H1 (cell line): Measurements from ENCODE around the gene CIZ1. TPM values are rescaled to one million over a fixed set of nuclear protein-coding genes. Genes with fewer than 3 reads are reported as not detected.

Source experiments
- CTCF ChIA-PET: fragments of 300-600 bp; sonication (Branson Sonifier 250); formaldehyde crosslinking; loops from one replicate; lab custom pipeline; 2021; ENCODE audit not compliant: partially characterized antibody; lab: Charles Lee
- POLR2A ChIA-PET: fragments of 300-600 bp; sonication (Branson Sonifier 250); formaldehyde crosslinking; loops from one replicate; lab custom pipeline; 2021; ENCODE audit warnings: inconsistent platforms; ENCODE audit not compliant: partially characterized antibody; lab: Charles Lee
- DNase-seq, 2 experiments: peaks; one replicate each; pipeline versions ENCODE4 v3.0.0 to v3.0.0-alpha.2; 2010 to 2022; ENCODE audit warnings: low spot score in 2 of 2, low read depth in 1 of 2, mixed read lengths in 1 of 2
- FAIRE-seq: peaks from 2 replicates; lab custom pipeline; 2011; peaks lifted over from hg19 to GRCh38; lab: Jason Lieb, UNC
- H2AFZ ChIP-seq: 2 replicates; pipeline ENCODE4 v1.8.1; 2012; ENCODE audit warnings: low read length, inconsistent platforms
- H2AK5ac ChIP-seq: 2 replicates; pipeline ENCODE4 v1.6.1; 2013; ENCODE audit warnings: low read depth, low read length
- H2BK120ac ChIP-seq: replicated peaks from 2 replicates; pipeline ENCODE3; 2013; ENCODE audit warnings: low read depth, low read length, inconsistent platforms
- H2BK12ac ChIP-seq: 2 replicates; pipeline ENCODE4 v1.6.1; 2013; ENCODE audit warnings: low read depth, low read length
- H2BK15ac ChIP-seq: 2 replicates; pipeline ENCODE4 v1.6.1; 2013; ENCODE audit warnings: low read length
- H2BK20ac ChIP-seq: 2 replicates; pipeline ENCODE4 v1.6.1; 2013; ENCODE audit warnings: low read length
- H2BK5ac ChIP-seq: 2 replicates; pipeline ENCODE4 v1.6.1; 2013; ENCODE audit warnings: low read depth, low read length
- H3K14ac ChIP-seq: 2 replicates; pipeline ENCODE4 v1.6.1; 2013; ENCODE audit warnings: inconsistent platforms; ENCODE audit not compliant: insufficient read length
- H3K18ac ChIP-seq: 2 replicates; pipeline ENCODE4 v1.6.1; 2013; ENCODE audit warnings: low read length; ENCODE audit errors: extremely low read depth
- H3K23ac ChIP-seq: 2 replicates; pipeline ENCODE4 v1.6.1; 2013; ENCODE audit warnings: inconsistent platforms; ENCODE audit not compliant: insufficient read length
- H3K23me2 ChIP-seq: 2 replicates; pipeline ENCODE4 v1.6.1; 2013; ENCODE audit warnings: low read depth, low read length
- H3K27ac ChIP-seq: 2 replicates; pipeline ENCODE4 v1.6.1; 2011; ENCODE audit warnings: low read depth, low read length, inconsistent platforms
- H3K27me3 ChIP-seq, 4 experiments: replicated peaks in 1 of 4; 1 replicate in 1 of 4; 2 replicates in 3 of 4; pipeline versions ENCODE4 v1.6.1 to v1.8.1; 2011 to 2013; ENCODE audit warnings: low read length in 3 of 4, mild to moderate bottlenecking in 3 of 4, inconsistent platforms in 2 of 4, mixed read lengths in 2 of 4, moderate library complexity in 1 of 4; ENCODE audit not compliant: control insufficient read depth in 3 of 4, insufficient read depth in 3 of 4; ENCODE audit errors: extremely low read depth in 1 of 4
- H3K36me3 ChIP-seq, 4 experiments: 2 replicates each; pipeline versions ENCODE4 v1.6.1 to v1.8.1; 2011 to 2013; ENCODE audit warnings: mild to moderate bottlenecking in 4 of 4, low read length in 3 of 4, moderate library complexity in 2 of 4, control low read depth in 1 of 4, inconsistent platforms in 1 of 4; ENCODE audit not compliant: insufficient read depth in 4 of 4, control insufficient read depth in 2 of 4
- H3K4ac ChIP-seq: replicated peaks from 2 replicates; pipeline ENCODE3; 2013; ENCODE audit warnings: low read length, low read depth, mixed read lengths, inconsistent platforms; ENCODE audit not compliant: insufficient read length
- H3K4me1 ChIP-seq, 4 experiments: replicated peaks in 1 of 4; 1 replicate in 1 of 4; 2 replicates in 3 of 4; pipeline versions ENCODE4 v1.6.1 to v1.8.1; 2011 to 2013; ENCODE audit warnings: low read length in 3 of 4, inconsistent platforms in 2 of 4, mixed read lengths in 1 of 4; ENCODE audit not compliant: insufficient read depth in 4 of 4, control insufficient read depth in 3 of 4
- H3K4me2 ChIP-seq, 2 experiments: 2 replicates each; pipeline versions ENCODE4 v1.6.1 to v1.8.1; 2011 to 2013; ENCODE audit warnings: low read depth in 2 of 2, low read length in 2 of 2, control low read depth in 1 of 2, inconsistent platforms in 1 of 2, mild to moderate bottlenecking in 1 of 2; ENCODE audit not compliant: insufficient read depth in 1 of 2
- H3K4me3 ChIP-seq, 4 experiments: fragments of 200-600, 300-600 bp in 1 of 4; sonication (generic), shearing (Covaris generic), sonication (Bioruptor Twin) in 1 of 4; 2 replicates each; pipeline versions ENCODE4 v1.5.1 to v1.8.1; 2011 to 2016; ENCODE audit warnings: low read length in 4 of 4, low read depth in 3 of 4, control low read depth in 2 of 4, inconsistent platforms in 2 of 4, mild to moderate bottlenecking in 2 of 4, mixed read lengths in 1 of 4, moderate library complexity in 1 of 4; ENCODE audit not compliant: insufficient read depth in 2 of 4; ENCODE audit errors: extremely low read depth in 1 of 4
- H3K56ac ChIP-seq: replicated peaks from 2 replicates; pipeline ENCODE3; 2013; ENCODE audit warnings: low read depth, mild to moderate bottlenecking, mixed read lengths, low read length, inconsistent platforms; ENCODE audit not compliant: insufficient read length
- H3K79me1 ChIP-seq: 2 replicates; pipeline ENCODE4 v1.6.1; 2013; ENCODE audit warnings: low read depth, low read length, control low read depth
- H3K79me2 ChIP-seq, 2 experiments: 2 replicates each; pipeline versions ENCODE4 v1.6.1 to v1.8.1; 2012 to 2013; ENCODE audit warnings: low read length in 2 of 2, mild to moderate bottlenecking in 2 of 2, inconsistent platforms in 1 of 2; ENCODE audit not compliant: insufficient read depth in 2 of 2, control insufficient read depth in 1 of 2
- H3K9ac ChIP-seq, 4 experiments: replicated peaks in 1 of 4; 1 replicate in 1 of 4; 2 replicates in 3 of 4; pipeline versions ENCODE4 v1.6.1 to v1.8.1; 2011 to 2013; ENCODE audit warnings: low read depth in 3 of 4, low read length in 3 of 4, control low read depth in 2 of 4, mild to moderate bottlenecking in 2 of 4, moderate library complexity in 2 of 4, inconsistent platforms in 1 of 4; ENCODE audit errors: extremely low read depth in 1 of 4
- H3K9me3 ChIP-seq, 2 experiments: 2 replicates each; pipeline versions ENCODE4 v1.6.1 to v1.8.1; 2012 to 2013; ENCODE audit warnings: mild to moderate bottlenecking in 2 of 2, moderate library complexity in 2 of 2, control low read depth in 1 of 2, inconsistent platforms in 1 of 2, low read depth in 1 of 2, low read length in 1 of 2, mixed read lengths in 1 of 2; ENCODE audit not compliant: insufficient read depth in 2 of 2
- H4K20me1 ChIP-seq, 2 experiments: replicated peaks in 1 of 2; 2 replicates each; pipeline versions ENCODE3 to v1.8.1; 2011 to 2013; ENCODE audit warnings: inconsistent platforms in 2 of 2, low read length in 2 of 2, mild to moderate bottlenecking in 1 of 2; ENCODE audit not compliant: insufficient read depth in 2 of 2, control insufficient read depth in 1 of 2
- H4K5ac ChIP-seq: 2 replicates; pipeline ENCODE4 v1.6.1; 2013; ENCODE audit warnings: low read length, low read depth, mixed read lengths, inconsistent platforms; ENCODE audit not compliant: insufficient read length
- H4K8ac ChIP-seq: 2 replicates; pipeline ENCODE4 v1.8.0; 2013; ENCODE audit warnings: mild to moderate bottlenecking, moderate library complexity, low read length, inconsistent platforms; ENCODE audit not compliant: insufficient read depth; ENCODE audit errors: extremely low read depth
- H4K91ac ChIP-seq: replicated peaks from 2 replicates; pipeline ENCODE3; 2013; ENCODE audit warnings: low read length, mixed read lengths, inconsistent platforms; ENCODE audit not compliant: insufficient read length
- CBX8 ChIP-seq: fragments of 300-800, 300-1000 bp; sonication (generic); IDR thresholded peaks from 2 replicates; pipeline ENCODE4 v1.7.1; 2016; ENCODE audit warnings: low read depth, low read length, borderline replicate concordance
- CHD1 ChIP-seq: IDR thresholded peaks from 2 replicates; pipeline ENCODE4 v1.6.1; 2012; ENCODE audit warnings: low read depth, low read length, improper control_type of control experiment
- CTBP2 ChIP-seq: IDR thresholded peaks from 2 replicates; pipeline ENCODE4 v1.7.0; 2011; ENCODE audit warnings: borderline replicate concordance, mild to moderate bottlenecking, moderate library complexity, mixed read lengths, low read length; ENCODE audit not compliant: insufficient read depth, insufficient read length
- E2F6 ChIP-seq: IDR thresholded peaks from 2 replicates; pipeline ENCODE4 v1.6.1; 2012; ENCODE audit warnings: inconsistent platforms
- EP300 ChIP-seq, 2 experiments: IDR thresholded peaks; 1 replicate in 1 of 2; 2 replicates in 1 of 2; pipeline ENCODE4 v1.6.1; 2011 to 2012; ENCODE audit warnings: low read depth in 2 of 2, low read length in 2 of 2, mild to moderate bottlenecking in 2 of 2, borderline replicate concordance in 1 of 2, inconsistent platforms in 1 of 2, moderate library complexity in 1 of 2
- FOSL1 ChIP-seq: IDR thresholded peaks from 2 replicates; pipeline ENCODE4 v1.6.1; 2011; ENCODE audit warnings: mild to moderate bottlenecking, low read depth, low read length, moderate library complexity; ENCODE audit not compliant: insufficient read depth
- GABPA ChIP-seq: IDR thresholded peaks from 2 replicates; pipeline ENCODE4 v1.6.1; 2011; ENCODE audit warnings: mild to moderate bottlenecking, low read length, moderate library complexity, borderline replicate concordance; ENCODE audit not compliant: insufficient read depth
- POU5F1 ChIP-seq: IDR thresholded peaks from 2 replicates; pipeline ENCODE4 v1.6.1; 2011; ENCODE audit warnings: low read depth, mild to moderate bottlenecking, low read length, moderate library complexity
- SUZ12 ChIP-seq: fragments of 200-600 bp; sonication (generic); IDR thresholded peaks from 2 replicates; pipeline ENCODE4 v1.6.1; 2012; ENCODE audit warnings: mild to moderate bottlenecking, inconsistent platforms, low read length, moderate library complexity, mixed read lengths
- TEAD4 ChIP-seq: IDR thresholded peaks from 2 replicates; pipeline ENCODE4 v1.6.1; 2012; ENCODE audit warnings: low read depth, low read length, inconsistent platforms, mixed read lengths
- WGBS, 2 experiments: shearing (Covaris generic) in 1 of 2; methylation state at CpG; one replicate each; pipeline versions ENCODE4 v1.1.6 to v1.1.7; 2013 to 2015; ENCODE audit warnings: low lambda C conversion rate in 2 of 2, mixed read lengths in 2 of 2, inconsistent platforms in 1 of 2, low coverage in 1 of 2, missing lambda C conversion rate in 1 of 2; ENCODE audit not compliant: insufficient replicate concordance in 2 of 2, insufficient coverage in 1 of 2, insufficient read length in 1 of 2; ENCODE audit errors: extremely low coverage in 1 of 2, missing lambda C conversion rate in 1 of 2; 5-methylcytosine and 5-hydroxymethylcytosine counted together
- polyA plus RNA-seq, 7 experiments: library from polyadenylated mRNA; depleted of rRNA in 3 of 7; stranded (reverse) in 5 of 7; unstranded in 2 of 7; fragments of >200 nt in 5 of 7; fragments of 200-250 nt in 2 of 7; gene quantifications; 1 replicate in 5 of 7; 2 replicates in 1 of 7; 4 replicates in 1 of 7; pipeline versions ENCODE4 v1.2.1 to v1.2.3, GENCODE V29; 2011 to 2013; ENCODE audit warnings: missing spikeins in 2 of 7, mixed read lengths in 2 of 7
- total RNA-seq: library from RNA; stranded (reverse); fragmentation: NEBNext Ultra II Directional; extraction: Animal tissue kit (Norgen Biotek cat#: 25700); gene quantifications from 2 replicates; pipeline ENCODE4 v1.2.1, GENCODE V29; 2021

The CIZ1 gene
- total and polyA plus RNA-seq, 2 of the 8 experiments (the other 6 are each of a cell fraction or from before 2014, with no cell fraction given), result 66.0 to 107 TPM

- H4K91ac ChIP-seq, result no peak overlapping the region
- H4K5ac ChIP-seq, result no peak overlapping the region
- no peaks in the 10 kb centered on the region for H3K79me1 ChIP-seq
- no peak overlapping the region for H4K8ac ChIP-seq
- no peaks in the 10 kb centered on the region for H3K9me3 ChIP-seq
- no peak overlapping the region for H3K27ac ChIP-seq
- FAIRE-seq (no peak), DNase-seq (no peak)
- H3K18ac ChIP-seq, result no peak overlapping the region
- no peak overlapping the region for H2AK5ac ChIP-seq
- 86% methylated on average over 5 of the region's 5 CpGs; no CpG with 5 or more reads in 1 of the 2 experiments for WGBS, 2 experiments
- H3K23ac ChIP-seq, result no peak overlapping the region
- H3K9ac ChIP-seq, result no peak overlapping the region; a peak in 1 of 7 replicates
- no peak overlapping the region for H3K56ac ChIP-seq
- no peaks in the 10 kb centered on the region for H3K27me3 ChIP-seq
- no peak overlapping the region for H2BK12ac ChIP-seq
- H3K4me2 ChIP-seq, result no peak overlapping the region
- H4K20me1 ChIP-seq, result peaks cover 0 to 3% of the 10 kb centered on the region in 2 experiments
- H2AFZ ChIP-seq, result no peak overlapping the region
- no peak overlapping the region for H3K14ac ChIP-seq
- no peaks in the 10 kb centered on the region for H3K4me1 ChIP-seq
- H3K36me3 ChIP-seq, result peaks cover 2 to 8% (median 5%) of the 10 kb centered on the region in 4 experiments; a peak in 4 of 8 replicates
- no peaks in the 10 kb centered on the region for H3K79me2 ChIP-seq
- H2BK120ac ChIP-seq, result no peak overlapping the region
- no peaks in the 10 kb centered on the region for H3K23me2 ChIP-seq
- no peak overlapping the region for H3K4me3 ChIP-seq
- no peak overlapping the region for H2BK20ac ChIP-seq
- ChIA-PET POLR2A (interaction anchor here (1.2 to 3.1 kb wide), 2 partner anchors 13 to 26 kb away, joined by 3 to 7 read pairs; no protein-coding TSS in a partner anchor), CTCF (no interaction called here)
- no peak overlapping the region for H3K4ac ChIP-seq
- no peak overlapping the region for H2BK15ac ChIP-seq
- no peak overlapping the region for H2BK5ac ChIP-seq
- no peak for TF ChIP-seq E2F6
- TF ChIP-seq CTBP2, result no peak
- TF ChIP-seq CHD1, result no peak
- TF ChIP-seq GABPA, result no peak
- TF ChIP-seq SUZ12, result no peak
- TF ChIP-seq TEAD4, result no peak
- TF ChIP-seq POU5F1, result no peak
- TF ChIP-seq CBX8, result no peak
- TF ChIP-seq EP300 (IDR thresholded peaks at IDR 0.05; ENCODE audit: borderline replicate concordance in 1 of 2, low read depth in 2 of 2, low read length in 2 of 2), result no peak
- no peak for TF ChIP-seq FOSL1
- TF ChIP-seq, all 59 proteins: peak for 0
Observed at GRCh38 chr9:128226412-128226801, 35.0 kb upstream of the CIZ1 start.
